LHCN-M2 (cell line): ENCODE measurements around the gene CLPX. TPM values are rescaled to one million over a fixed set of nuclear protein-coding genes. Genes with fewer than 3 reads are reported as not detected.
"Not testable (repeated sequence)": the region's sequence is repeated elsewhere in the genome, so short reads cannot be mapped to it uniquely, and the experiment has no call there.

Experiments
- DNase-seq: peaks from one replicate; pipeline ENCODE4 v3.0.0-alpha.2; 2012; ENCODE audit warnings: low read depth
- polyA plus RNA-seq: library from polyadenylated mRNA; unstranded; fragments of >200 nt; gene quantifications from one replicate; pipeline ENCODE4 v1.2.1, GENCODE V29; 2012; ENCODE audit warnings: missing spikeins
- total RNA-seq: library from RNA; depleted of rRNA; stranded (reverse); fragments of >200 nt; gene quantifications from 2 replicates; pipeline ENCODE4 v1.2.3, GENCODE V29; 2014; rRNA removed

Gene CLPX
- total RNA-seq: 29.5 and 30.7 TPM in 2 replicates
- 13.4 TPM for polyA plus RNA-seq

DNA sequence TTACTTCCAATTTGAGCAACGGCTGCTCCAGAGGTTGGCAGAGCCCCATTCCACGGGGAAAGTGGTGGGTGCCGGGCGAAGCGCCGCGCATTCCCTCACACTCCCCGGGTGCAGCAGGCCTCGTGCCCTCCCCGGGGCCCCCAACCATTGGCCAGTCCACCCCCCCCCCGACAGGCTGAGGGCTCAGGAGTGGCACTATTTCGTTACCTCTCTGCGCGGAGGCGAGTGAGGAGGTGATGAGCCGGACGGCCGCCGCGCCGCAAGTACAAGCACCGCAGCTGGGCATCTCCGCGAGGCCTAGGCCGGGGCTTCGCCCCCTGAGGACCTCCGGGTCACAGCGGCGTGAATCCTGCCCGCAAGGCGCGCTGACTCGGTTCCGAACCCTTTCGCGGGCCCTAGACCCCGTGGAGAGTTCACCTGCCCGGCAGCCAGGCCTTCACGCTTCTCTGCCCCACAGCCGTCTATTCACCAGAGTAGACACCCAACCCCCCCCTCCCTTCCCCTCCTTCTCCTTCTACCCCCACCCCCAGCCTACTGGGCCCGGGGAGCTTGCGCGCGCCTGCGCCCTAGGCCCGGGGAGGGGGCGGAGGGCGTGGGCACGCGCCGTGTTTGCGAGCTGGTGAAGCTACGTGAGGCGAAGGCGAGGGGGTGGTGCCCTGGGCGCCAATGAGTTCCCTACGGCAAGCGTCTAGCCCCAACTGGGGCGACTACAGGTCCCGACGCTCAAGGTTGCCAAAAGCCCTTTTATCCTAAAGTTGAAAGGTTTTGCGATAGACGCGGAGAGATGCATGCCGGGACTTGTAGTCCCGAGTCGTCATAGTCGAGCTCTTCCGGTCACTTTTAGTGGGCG lies at the start of gene CLPX:
TSS of gene CLPX (minus strand) at position 475 of the 850 bp plus-strand sequence. CDS start at position 286, 189 bp downstream.
- peak; percentile 92 for DNase-seq

- no peak for DNase-seq
Measured at GRCh38 chr15:65233696-65234095, 48.6 kb upstream of the CLPX start.

DNA sequence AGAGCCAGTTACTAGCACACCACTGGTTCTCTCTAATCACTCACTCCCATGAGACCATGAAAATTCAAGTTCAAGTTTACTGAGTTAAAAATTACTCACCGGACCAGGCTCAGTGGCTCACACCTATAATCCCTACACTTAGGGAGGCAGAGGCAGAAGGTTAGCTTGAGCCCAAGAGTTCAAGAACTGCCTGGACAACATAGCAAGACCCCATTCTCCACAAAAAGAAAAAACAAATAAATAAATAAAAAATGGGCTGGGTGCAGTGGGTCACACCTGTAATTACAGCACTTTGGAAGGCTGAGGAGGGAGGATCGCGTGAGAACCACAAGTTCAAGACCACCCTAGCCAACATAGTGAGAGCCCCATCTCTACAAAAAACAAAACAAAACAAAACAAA lies 47.4 kb upstream of the CLPX start:
- DNase-seq: no peak

GRCh38 chr15:65231306-65231705 lies 46.2 kb upstream of the CLPX start:
- no peak for DNase-seq

DNA sequence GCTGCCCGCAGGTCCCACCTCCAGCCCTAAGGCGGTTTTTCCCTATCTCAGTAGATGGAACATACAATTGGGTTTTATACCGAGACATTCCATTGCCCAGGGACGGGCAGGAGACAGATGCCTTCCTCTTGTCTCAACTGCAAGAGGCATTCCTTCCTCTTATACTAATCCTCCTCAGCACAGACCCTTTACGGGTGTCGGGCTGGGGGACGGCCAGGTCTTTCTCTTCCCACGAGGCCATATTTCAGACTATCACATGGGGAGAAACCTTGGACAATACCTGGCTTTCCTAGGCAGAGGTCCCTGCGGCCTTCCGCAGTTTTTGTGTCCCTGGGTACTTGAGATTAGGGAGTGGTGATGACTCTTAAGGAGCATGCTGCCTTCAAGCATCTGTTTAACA lies 41.8 kb upstream of the CLPX start:
- not testable (repeated sequence) for DNase-seq

DNA sequence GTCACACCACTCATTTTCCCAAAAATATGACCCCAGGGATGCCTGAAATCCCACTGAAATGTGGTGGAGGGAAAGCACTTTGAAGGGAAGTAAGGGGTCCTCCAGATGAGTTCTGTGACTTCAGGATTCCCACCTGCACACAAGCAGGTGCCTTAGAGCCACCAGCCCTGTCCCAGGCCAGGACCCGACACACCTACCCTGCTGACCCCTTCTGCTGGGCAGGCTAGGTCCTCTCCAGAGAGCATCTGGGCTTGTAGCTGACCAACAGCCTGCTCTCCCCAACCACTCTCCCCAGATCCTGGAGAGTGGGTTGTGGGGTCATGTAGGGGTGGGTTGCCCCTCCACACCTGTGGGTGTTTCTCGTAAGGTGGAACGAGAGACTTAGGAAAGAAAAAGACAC lies 41.1 kb upstream of the CLPX start:
- DNase-seq: no peak

DNA sequence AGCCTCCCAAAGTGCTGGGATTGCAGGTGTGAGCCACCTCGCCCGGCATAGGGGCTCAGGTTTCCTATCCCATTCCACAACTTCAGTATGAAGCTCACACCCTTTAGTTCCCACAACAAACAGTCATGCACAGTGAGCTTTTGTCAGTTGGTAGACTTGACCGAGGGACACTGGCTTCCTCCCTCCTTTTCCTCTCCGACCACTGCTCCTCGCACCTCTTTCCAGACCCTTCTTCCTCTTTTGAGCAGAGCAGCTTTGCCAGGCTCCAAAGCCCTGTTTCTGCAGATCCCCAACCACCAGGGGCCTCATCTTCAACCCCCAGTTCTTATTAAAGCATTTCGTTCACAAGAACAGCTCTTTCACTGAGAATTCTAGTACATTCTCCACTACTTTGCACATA lies 38.9 kb upstream of the CLPX start:
- DNase-seq: no peak

DNA sequence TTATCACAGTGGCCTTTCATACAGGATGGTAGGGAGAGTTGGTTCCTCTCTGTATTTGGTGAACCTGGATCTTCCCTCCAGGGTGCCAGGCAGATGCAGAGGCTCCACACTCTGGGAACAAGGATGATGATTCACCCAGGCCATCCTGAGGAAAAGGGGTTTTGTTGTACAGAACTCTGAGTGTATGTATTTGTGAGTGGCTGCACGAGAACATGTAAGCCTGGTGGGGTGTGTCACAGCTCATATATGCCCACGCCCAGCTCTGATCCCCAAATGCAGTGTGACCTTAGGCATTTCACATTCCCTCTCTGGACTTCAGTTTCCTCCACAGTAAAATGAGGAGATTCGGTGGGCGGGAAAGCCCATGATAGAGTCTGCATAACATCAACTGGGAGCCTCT lies 37.7 kb upstream of the CLPX start:
- DNase-seq: peak; percentile 26

DNA sequence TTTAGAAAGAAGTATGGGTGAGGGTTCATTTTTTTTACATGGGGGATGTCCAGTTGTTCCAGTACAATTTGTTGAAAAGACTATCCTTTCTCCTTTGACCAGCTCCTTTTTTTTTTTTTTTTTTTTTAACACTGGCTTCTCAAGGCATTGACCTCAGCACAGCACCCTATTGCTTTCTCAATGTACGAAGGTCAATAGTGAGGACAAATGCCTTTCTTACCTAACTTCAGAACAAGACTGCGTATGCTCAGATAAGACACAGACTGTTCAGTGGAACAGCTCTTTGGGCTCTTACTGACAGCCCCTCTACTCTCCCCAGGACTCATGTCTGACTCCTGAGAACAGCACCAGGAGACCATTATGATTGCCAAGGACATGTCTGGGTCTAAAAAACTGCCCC lies 36.6 kb upstream of the CLPX start:
- no peak for DNase-seq

DNA sequence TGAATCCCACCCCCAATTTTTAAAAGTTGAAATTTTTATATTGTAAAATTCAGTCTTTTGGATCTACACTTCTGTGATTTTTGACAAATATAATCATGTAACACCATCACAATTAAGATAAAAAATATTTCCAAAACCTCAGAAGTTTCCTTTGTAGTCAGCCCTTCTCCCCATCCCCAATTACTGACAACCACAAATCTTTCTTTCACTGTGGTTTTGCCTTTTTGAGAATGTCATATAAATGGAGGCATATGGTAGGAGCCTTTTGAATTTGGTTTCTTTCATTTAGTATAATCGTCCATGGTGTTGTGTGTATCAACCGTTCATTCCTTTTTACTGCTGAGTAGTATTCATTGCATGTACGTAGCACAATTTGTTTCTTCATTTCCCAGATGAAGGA lies 34.0 kb upstream of the CLPX start:
- no peak for DNase-seq

GRCh38 chr15:65217526-65218482 lies 32.7 kb upstream of the CLPX start:
- no peak for DNase-seq

DNA sequence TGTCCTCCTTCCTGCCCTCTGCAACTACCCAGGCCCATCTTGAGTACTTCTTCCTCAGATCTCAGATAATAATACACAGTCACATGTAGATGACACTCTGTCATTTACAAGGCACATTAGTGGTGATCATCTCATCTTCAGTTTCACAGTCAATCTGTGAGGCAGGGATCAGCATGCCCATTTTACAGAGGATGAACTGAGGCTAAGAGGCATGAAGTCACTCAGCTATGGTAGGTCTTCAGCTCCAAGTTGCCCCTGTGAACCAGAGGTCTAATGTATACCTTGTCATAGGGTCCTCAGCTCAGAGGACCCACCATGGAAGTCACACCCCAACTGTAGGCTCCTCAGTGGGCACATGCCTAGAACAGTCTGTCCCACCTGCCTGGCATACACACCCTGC lies 30.4 kb upstream of the CLPX start:
- no peak for DNase-seq

DNA sequence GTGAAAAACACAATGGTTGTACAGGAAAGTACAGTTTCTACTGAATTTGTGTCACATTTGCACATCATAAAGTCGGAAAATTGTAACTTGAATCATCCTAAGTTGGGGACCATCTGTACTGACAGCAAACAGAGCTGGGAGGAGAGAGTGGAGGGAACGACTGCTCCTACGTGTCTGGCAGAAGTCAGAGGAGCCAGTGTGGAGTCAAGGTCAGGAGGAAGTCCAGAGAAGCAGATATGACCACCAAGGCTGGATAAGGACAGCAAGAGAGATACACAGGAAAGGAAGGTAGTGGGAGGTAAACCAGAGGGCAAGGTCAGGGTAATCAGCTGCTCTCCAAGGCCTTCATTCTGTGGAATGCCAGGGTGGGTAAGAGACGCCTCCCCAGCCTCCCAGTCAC lies 28.9 kb upstream of the CLPX start:
- DNase-seq: no peak

DNA sequence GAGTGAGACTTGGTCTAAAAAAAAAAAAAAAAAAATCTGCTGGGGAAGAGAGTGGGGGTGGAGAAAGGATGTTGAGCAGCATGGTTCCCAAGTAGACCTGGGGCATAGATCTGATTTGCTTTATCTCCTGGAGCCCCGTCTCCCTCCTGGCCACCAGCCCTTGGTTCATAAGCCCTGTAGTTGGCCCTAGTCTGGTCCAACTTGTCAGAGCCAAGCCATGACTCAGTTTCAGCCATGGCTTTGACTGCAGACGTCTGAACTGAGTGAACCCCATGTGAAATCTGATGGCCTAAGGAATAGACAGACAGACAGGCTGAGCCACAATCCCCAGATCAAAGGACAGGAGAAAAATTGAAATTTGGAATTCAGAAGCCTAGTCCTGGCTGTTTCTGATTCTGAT lies 28.1 kb upstream of the CLPX start:
- DNase-seq: no peak

DNA sequence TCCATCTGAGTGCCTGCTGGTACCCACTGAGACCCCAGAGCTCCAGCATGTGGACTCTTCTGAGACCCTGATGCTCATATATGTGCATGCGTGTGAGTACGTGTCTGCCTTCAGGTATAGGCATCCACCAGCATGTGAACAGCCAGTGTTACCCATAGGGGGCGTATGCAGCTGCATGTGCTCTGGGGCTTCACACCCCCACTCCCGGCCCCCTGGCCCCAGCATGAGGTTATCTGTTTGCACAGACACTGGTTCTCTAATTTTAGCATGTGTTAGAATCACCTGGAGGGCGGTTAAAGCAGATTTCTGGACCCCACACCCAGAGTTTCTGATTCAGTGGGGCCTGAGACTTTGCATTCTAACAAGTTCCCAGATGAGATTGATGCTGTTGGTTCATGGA lies 27.0 kb upstream of the CLPX start:
- no peak for DNase-seq

DNA sequence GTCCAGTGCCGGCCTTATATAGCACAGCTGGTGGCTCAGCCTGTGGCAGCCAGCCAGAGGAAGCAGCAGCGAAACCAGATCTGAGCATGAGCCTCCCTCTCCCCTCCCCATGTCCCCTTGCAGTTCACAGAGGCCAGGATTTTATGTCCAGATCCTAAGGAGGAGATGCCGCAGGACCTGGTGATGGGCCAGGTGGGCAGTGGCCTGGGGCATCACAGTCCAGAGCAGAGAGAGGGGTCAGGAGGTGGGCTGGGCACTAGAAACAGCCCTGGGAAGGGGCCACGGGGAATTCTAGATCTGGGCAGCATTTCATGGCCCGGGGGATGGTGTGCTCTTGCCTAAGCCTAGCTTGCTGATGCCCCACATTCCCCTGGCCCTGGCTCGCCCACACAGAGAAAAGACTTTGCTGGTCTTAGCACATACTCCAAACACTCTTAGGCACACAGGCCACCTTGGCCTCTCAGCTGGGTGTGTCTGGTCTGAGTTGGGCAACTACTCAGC lies 26.4 kb upstream of the CLPX start:
- DNase-seq: peak; percentile 33

- DNase-seq: no peak
Measured at GRCh38 chr15:65210770-65211481, 25.8 kb upstream of the CLPX start, which contains the start of gene CILP. Gene CILP (minus strand): TSS chr15:65211473. CDS start chr15:65209755, 1,718 bp downstream.

GRCh38 chr15:65209701-65210643 lies 24.8 kb upstream of the CLPX start:
- DNase-seq: no peak

DNA sequence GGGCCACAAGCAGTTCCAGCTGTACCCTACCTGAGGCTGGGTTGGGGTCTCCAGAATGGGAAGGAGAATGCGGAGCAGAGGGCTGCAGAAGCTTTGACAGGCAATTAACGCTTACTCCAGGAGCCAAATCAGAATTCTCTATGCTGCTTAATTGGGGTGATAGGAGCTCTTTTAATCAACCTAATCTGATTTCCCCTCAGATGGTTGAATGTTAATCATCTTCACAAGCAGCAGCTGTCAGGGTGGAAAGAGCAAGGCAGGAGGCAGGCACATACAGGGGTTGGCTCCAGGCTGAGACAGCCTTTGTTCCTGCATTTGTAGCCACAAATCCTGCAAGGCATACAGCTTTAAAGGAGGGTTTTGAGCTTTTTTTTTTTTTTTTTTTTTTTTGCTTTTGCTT lies 23.5 kb upstream of the CLPX start:
- DNase-seq: no peak

DNA sequence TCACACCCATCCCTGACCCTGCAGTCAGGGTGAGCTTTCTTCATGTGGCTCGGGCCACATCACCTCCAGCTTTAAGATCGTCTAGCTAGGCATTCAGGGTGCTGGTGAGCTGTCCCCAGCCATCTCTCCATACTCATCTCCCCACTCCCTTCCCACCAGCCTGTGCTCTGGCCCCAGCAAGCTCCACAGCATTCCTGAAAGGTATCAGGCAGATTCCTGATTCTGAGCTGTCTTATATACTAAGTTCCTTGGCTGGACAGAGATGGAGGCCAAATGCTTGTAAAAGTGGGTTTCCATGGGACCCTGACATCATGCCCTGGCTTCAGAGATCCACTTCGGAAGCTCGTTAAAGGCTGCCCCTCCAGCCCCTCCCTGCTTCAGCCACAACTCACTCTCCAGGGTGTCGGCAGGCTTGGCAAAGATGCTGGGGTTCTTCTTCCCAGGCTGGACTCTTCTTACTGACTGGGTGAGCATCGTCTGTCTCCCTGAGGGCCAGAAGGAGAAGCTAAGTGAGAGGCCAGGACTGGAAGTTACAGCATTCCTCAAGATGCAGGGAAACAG lies 22.2 kb upstream of the CLPX start:
- no peak for DNase-seq
